Effector CD4-positive, alpha-beta T cell (primary cell): ENCODE results near the gene KRTAP10-7.
"Not testable (repeated sequence)": the region's sequence is repeated elsewhere in the genome, so short reads cannot be mapped to it uniquely, and the experiment has no call there.

Source experiments
- DNase-seq: peaks from one replicate; pipeline ENCODE4 v3.0.0-alpha.2; 2020

KRTAP10-7 gene

GRCh38 chr21:44571844-44572782, 28.3 kb upstream of the KRTAP10-7 start:
- no peak for DNase-seq

DNA sequence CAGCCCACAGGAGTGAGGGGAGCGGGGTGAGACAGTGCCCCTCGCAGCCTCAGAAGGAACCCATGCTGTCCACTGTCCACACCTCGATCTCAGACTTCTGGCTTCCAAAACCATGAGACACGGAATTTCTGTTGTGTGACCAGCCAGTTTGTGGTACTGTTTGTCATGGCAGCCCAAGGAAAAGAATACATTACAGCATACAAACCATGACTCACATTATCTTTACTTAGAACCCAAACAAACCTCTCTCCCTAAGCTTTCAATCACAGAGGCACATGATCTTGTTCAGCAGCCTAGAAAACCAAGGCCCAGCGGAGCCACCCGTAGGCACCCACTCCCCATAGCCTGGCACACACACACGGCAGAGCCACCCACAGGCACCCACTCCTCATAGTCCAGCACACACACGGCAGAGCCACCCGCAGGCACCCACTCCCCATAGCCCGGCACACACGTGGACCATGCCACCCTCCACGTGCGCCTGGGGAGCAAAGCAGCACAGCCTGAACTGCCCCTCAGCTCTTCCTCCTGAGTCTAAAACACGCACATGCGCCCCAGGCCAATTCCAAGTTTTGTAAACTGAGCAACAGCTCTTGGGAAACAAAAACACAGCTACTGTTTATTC, 27.3 kb upstream of the KRTAP10-7 start:
- DNase-seq = no peak

DNA sequence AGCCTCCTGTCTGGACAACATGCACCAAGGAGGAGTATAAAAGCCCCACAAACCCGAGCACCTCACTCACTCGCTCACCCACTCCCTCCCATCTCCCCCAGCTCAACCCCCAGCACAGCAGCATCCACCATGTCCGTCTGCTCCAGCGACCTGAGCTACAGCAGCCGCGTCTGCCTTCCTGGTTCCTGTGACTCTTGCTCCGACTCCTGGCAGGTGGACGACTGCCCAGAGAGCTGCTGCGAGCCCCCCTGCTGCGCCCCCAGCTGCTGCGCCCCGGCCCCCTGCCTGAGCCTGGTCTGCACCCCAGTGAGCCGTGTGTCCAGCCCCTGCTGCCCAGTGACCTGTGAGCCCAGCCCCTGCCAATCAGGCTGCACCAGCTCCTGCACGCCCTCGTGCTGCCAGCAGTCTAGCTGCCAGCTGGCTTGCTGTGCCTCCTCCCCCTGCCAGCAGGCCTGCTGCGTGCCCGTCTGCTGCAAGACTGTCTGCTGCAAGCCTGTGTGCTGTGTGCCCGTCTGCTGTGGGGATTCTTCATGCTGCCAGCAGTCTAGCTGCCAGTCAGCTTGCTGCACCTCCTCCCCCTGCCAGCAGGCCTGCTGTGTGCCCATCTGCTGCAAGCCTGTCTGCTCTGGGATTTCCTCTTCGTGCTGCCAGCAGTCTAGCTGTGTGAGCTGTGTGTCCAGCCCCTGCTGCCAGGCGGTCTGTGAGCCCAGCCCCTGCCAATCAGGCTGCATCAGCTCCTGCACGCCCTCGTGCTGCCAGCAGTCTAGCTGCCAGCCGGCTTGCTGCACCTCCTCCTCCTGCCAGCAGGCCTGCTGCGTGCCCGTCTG, 26.6 kb upstream of the KRTAP10-7 start, which contains the start of gene KRTAP10-4:
KRTAP10-4 (plus strand) TSS at position 100 of the 827 bp plus-strand sequence; CDS start at position 130, 30 bp downstream.
- DNase-seq = not testable (repeated sequence)

- DNase-seq = no peak
Observed at GRCh38 chr21:44574457-44575306, 25.7 kb upstream of the KRTAP10-7 start.

GRCh38 chr21:44575307-44576024, 24.9 kb upstream of the KRTAP10-7 start:
- no peak for DNase-seq

DNA sequence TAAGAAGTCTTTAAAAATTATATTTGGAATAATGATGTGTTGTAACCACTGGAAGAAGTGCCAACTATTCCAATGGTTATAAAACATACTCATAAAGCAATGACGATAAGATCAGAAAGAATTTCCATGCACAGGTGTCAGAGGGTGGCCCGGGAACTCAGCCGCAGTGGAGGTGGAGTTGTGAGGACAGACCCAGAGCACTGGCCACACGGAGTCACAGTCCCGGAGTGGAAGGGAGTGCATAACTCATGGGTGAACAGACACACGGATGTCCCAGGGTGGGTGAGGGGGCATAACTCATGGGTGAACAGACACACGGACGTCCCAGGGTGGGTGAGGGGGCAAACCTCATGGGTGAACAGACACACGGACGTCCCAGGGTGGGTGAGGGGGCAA, 24.4 kb upstream of the KRTAP10-7 start:
- no peak for DNase-seq

- DNase-seq = no peak
Observed at GRCh38 chr21:44578371-44579055, 21.9 kb upstream of the KRTAP10-7 start.

DNA sequence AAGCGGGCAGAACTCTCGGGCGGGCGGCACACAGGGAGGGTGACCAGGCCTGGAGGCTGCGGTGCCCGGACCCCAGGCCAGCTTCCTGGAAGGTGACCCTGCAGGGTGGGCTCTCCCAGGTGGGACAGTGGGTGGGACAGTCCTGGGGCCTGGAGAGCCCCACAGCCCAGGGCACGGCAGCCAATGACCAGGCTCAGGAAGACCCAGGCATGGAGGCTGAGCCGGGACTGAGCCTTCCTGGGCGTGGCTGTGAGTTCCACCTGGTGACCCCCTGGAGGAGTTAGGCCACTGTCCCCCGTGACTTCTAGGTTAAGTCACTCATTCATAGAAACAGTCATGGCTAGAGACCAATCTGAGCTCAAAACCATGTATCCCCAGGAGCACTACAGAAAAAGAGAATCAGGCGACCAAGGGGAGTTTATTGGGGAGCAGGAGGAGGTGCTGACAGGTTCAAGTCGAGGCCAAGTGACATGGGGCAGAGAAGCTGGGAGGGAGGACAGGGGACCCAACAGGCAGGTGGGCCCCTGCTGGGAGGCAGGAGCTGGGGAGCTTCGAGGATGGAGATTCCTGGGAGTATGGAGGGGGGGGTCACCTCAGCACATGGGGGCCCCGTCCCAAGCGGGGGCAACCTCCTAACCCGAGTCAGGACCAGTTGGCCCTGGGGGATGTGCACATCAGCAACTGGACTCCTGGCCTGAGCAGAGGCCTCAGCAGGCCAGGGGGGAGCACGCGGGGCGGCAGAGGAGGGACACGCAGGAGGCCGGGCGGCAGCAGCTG, 21.2 kb upstream of the KRTAP10-7 start:
- DNase-seq = no peak

GRCh38 chr21:44579833-44580144, 20.6 kb upstream of the KRTAP10-7 start:
- DNase-seq = no peak

GRCh38 chr21:44580231-44580821, 20.1 kb upstream of the KRTAP10-7 start, which contains the start of gene KRTAP10-5:
TSS of gene KRTAP10-5 (minus strand) at chr21:44580604. CDS start at chr21:44580578, 26 bp downstream.
- not testable (repeated sequence) for DNase-seq

- no peak for DNase-seq
Observed at GRCh38 chr21:44581158-44581557, 19.2 kb upstream of the KRTAP10-7 start.

GRCh38 chr21:44582055-44582454, 18.3 kb upstream of the KRTAP10-7 start:
- DNase-seq = no peak

DNA sequence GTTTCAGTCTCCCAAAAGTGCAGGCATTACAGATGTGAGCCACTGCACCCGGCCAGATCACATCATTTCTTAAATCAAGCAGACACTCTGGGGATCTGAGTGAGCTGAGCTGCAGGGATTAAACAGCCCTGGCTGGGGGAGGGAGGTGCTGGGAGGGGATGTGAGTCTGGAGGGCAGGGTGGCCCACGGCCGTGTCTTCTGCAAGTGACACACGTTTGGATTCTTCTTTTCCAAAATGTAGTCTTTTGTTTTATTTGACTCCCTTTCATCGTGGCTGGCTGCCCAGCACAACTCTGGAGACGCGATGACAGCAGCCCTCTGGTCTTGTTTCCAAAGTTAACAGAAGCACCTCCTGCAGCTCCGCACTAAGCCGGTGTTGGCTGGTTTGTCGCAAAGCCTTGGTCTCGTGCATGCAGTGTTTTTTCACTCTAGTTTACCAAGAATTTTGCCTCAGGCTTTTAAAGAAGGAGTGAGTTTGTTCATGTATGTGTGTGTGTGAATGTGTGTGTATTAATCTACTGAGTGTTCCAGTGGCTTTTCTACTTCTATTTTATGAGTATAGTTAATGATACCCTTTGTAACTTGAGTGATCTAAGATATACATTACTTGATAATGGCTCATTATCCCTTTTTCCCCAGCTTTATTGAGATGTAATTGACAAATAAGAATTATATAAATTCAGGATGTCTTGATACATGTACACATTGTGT, 17.2 kb upstream of the KRTAP10-7 start:
- DNase-seq = no peak

DNA sequence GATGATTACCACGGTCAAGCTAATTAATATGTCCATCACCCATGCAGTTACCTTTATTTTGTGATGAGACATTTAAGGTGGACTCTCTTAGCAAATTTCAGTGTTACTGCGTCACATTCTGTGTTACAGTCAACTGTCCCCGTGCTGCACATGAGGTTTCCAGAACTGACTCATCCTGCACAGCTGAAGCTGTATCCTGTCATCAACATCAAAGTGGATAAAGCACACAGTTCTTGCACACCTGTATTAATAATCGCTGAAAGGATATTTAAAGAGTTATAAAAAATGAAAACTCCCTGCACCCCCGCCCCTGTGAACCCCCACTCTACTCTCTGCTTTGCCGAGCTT, 16.6 kb upstream of the KRTAP10-7 start:
- no peak for DNase-seq

DNA sequence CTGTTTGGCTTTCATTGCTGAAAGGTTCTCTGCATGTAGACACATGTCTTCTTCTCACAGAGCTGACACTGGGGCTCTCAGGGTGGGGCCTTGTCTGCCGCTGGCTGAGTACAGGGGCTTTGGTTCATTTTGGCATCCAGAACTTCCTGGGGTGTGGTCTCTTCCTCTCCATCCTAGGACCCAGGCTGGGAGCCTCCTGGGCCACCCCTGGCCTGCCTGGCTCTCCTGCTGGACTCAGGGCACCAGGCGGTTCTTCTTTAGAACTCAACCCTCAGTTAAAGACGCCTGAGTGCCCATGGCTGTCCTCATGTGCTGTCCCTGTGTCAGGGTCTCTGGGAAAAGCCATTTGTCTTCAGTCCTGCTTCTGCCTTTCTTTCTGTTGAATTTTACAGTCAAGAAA, 14.5 kb upstream of the KRTAP10-7 start:
- no peak for DNase-seq

DNA sequence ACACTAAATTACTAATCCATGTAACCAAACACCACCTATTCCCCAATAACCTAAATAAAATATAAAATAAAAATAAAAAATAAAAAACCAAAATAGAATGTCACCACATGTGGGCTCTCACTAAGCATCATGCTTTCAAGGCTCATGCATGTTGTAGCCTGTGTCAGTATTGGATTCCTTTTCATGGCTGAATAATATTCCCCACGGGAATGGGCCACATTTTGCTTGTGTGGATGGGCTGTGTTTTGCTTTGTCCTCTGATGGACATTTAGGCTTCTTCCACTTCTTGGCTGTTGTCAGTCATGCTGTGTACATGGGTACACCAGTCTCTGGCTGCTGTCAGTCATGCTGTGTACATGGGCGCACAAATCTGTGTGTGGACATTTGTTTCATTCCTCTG, 11.3 kb upstream of the KRTAP10-7 start:
- DNase-seq = no peak

DNA sequence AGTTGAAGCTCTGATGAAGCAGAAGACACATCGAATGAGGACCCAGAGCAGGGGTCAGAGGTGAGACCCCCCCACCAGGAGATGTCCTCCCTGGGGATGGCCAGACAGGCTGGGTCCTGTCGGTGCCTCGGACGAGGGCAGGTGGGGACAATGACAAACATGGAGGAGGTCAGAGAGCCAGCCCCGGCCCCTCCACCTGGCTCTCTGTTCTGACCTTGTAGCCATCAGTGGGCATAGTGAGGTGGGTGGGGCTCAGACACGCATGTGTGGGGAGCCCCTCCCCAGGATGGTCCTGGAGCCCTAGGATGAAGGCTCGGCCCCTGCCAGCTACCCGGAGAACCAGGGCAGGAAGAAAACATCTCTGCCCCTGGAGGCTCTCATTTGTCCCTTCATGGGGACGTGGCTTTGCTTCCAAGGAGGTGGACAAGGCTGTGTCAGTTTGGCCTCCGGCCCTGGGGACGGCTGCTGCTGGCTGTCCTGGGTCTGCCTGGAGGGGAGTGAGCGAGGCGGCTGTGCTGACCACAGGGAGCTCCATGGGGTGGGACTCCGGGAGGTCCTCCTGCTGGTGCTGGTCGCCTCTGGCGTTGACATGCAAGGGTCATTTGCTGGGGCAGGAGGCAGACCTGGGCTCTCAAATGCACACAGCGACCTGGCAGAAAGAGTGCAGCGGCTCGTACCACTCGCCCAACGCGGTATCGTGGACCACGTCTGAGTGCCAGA, 10.7 kb upstream of the KRTAP10-7 start:
- no peak for DNase-seq

DNA sequence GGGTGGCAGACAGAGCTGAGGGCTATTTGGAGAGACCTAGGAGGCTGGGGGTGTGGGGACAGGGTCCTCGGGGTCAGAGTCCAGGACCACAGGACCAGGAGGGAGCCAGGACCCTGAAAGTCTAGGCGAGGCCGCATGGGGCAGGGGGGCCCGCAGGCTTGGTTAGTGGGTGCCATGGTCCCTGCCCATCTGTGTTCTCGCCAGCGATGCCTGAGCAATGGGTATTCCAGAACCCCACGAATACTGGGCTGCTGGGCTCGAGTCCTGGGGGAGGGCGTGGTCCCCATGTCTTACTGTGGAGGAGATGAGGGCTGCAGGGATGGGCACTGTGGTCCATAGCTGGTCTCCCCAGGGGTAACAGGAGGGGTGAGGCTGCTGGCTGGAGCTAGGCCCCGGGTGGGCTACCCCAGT, 10.1 kb upstream of the KRTAP10-7 start:
- DNase-seq = no peak
